ENCODE results near the gene HNRNPLL.

DNA sequence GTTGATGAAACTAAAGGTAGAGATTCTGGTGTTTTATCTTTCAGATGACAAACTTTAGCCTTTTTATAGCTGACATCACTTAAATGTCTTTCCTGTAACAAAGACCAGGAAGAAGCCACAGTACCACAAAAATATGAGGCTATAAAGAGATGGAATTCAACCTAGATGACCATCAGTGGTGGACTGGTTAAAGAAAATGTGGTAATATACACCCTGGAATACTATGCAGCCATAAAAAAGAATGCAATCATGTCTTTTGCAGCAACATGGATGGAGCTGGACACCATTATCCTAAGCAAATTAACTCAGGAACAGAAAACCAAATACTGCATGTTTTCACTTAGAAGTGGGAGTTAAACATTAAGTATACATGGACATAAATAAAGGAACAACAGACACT is 18.3 kb upstream of the HNRNPLL start:
- TF ChIP-seq POLR2A (IDR thresholded peaks at IDR 0.05): no peak
- TF ChIP-seq, protein P1, sequence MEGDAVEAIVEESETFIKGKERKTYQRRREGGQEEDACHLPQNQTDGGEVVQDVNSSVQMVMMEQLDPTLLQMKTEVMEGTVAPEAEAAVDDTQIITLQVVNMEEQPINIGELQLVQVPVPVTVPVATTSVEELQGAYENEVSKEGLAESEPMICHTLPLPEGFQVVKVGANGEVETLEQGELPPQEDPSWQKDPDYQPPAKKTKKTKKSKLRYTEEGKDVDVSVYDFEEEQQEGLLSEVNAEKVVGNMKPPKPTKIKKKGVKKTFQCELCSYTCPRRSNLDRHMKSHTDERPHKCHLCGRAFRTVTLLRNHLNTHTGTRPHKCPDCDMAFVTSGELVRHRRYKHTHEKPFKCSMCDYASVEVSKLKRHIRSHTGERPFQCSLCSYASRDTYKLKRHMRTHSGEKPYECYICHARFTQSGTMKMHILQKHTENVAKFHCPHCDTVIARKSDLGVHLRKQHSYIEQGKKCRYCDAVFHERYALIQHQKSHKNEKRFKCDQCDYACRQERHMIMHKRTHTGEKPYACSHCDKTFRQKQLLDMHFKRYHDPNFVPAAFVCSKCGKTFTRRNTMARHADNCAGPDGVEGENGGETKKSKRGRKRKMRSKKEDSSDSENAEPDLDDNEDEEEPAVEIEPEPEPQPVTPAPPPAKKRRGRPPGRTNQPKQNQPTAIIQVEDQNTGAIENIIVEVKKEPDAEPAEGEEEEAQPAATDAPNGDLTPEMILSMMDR (IDR thresholded peaks at IDR 0.05): no peak

Measured in testis (tissue), 2 donors.